Activated CD4-positive, alpha-beta T cell treated with anti-CD3 and anti-CD28 coated beads for 48 hours (primary cell): ENCODE results near the gene RASAL2.
"Not testable (repeated sequence)": the region's sequence is repeated elsewhere in the genome, so short reads cannot be mapped to it uniquely, and the experiment has no call there.

ENCODE experiments used
- DNase-seq: peaks from one replicate; pipeline ENCODE4 v3.0.0-alpha.2; 2020

Gene RASAL2

DNA sequence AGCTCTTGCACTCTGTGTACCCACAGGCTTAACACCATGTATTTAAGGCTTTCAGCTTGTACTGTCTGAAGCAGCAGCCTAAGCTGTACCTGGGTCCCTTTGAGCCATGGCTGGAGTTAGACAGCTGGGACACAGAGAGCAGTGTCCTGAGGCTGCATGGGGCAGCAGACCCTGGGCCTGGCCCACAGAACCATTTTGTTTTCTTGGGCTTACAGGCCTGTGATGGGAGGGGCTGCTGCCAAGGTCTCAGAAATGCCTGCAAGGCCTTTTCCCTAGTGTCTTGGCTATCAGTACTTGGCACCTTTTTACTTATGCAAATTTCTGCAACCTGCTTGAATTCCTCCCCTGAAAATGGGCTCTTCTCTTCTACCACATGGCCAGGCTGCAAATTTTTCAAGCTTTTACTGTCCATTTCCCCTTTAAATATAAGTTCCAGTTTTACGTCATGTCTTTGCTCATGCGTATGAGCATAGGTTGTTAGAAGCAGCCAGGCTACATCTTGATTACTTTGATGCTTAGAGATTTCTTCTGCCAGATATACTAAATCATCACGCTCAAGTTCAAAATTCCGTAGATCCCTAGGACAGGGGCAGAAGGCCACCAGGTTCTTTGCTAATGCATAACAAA lies 259.0 kb downstream of the RASAL2 start:
- DNase-seq: no peak

DNA sequence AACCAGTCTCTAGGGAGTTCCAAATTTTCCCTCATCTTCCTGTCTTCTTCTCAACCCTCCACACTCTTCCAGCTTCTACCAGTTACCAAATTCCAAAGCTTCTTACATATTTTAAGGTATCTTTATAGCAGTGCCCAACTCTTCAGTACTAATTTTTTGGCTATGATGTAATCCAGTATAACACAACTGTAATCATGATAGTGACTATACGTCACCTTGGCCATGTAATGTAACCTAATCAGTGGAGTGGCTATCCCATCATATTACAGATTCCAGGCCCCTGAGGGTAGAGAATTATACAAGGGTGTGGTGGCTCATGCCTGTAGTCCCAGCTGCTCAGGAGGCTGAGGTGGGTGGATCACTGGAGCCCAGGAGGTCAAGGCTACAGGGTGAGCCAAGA lies 259.6 kb downstream of the RASAL2 start:
- no peak for DNase-seq

DNA sequence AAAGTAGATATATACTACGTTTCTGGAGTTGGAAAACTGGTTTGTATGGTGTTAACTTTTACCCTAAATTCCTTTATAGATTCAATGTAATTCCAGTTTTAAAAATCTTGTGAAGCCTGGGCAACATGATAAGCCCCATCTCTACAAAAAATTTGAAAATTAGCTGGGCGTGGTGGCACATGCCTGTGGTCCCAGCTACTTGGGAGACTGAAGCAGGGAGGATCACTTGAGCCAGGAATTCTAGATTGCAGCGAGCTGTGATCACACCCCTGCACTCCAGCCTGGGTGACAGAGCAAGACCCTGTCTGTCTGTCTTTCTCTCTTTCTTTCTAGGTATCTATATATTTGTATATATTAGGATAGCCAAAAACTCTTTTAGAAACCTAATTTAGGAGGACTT lies 260.9 kb downstream of the RASAL2 start:
- no peak for DNase-seq

DNA sequence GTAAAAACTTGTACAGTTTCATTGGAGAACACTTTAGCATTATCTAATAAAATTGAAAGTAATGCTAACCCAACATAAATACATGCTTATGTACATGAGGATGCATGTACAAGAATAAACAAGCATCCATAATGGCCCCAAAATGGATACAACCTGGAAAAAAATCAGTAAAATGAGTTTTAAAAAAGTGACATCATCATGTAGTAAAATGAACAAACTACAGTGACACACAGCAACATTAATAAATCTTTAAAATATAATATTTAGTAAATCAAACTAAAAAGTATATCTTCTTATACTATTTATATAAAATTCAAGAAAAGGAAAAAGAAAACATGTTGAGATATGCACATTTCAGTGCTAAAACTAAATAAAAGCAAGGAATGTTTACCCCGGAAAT lies 262.4 kb downstream of the RASAL2 start:
- DNase-seq: no peak

DNA sequence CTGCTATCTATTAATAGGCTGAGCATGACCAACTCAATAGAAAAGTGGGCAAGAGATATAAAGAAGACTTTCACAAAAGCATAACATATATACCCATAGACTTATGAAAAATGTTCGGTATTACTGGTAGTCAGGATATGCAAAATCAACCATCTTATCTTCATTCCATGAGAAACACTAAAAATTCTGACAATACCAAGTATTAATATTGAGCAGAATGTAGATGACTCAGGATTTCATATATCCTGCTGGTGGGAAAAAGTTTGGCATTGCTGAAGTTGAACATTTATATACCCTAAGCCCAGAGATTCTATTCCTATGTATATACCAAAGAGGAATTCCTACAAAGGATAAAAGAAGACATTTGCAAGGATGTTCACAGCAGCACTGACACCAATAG lies 264.6 kb downstream of the RASAL2 start:
- DNase-seq: no peak

DNA sequence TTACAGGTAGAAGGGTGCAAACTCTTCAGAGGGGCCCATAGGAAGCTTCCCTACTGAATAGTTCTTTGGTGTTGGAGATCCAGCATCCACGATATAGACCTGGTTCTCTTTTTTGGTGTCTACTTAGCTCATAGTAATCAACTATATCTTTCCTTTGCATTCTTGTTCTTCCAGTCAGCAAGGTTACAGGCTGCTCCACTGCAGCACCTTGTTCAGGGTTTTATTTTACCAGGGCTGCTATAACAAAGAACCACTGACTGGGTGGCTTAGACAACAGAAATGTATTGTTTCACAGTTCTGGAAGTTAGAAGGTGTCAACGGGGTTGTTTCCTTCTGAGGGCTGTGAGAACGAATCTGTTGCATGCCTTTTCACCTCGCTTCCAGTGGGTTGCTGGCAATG lies 266.5 kb downstream of the RASAL2 start:
- DNase-seq: no peak

DNA sequence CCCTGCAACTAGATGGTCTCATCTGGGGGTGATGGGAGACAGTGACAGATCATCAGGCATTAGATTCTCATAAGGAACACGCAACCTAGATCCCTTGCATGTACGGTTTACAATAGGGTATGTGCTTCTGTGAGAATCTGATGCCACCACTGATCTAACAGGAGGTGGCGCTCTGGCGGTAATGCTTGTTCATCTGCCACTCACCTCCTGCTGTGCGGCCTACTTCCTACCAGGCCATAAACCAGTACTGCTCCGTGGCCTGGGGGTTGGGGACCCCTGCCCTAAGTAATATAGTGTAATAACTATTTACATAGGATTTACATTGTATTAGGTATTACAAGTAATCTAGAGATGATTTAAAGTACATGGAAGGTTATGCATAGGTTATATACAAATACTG lies 267.9 kb downstream of the RASAL2 start:
- no peak for DNase-seq

DNA sequence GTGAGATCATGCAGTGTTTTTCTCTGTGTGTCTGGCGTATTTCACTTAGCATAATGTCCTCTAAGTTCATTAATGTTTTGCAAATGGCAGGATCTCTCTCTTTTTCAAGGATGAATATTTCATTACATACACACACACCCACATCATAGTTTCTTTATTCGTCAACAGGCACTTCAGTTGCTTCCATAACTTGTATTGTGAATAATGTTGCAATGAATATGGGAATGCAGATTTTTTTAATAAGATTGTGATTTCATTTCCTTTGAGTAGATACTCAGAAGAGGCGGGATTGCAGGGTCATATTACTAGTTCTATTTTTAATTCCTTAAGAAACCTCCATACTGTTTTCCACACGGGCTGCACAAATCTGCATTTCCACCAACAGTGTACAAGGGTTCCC lies 268.8 kb downstream of the RASAL2 start:
- DNase-seq: no peak

DNA sequence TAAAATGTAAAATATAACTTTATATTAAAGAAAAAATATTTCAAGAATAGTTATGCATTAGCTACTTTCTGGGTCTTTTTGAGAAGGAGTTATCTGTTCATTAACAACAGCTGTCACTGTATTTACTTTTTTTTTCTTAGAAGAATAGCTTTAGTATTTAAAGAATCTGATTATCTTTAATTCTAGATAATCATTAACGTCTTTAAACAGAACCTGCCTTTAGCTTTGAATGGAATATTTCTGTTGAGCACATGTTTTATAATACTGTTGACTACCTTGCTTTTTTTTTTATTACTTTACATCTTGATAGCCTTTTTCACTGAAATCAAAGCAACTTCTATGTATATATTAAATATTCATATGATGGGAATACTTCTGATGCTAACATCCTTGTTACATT lies 270.9 kb downstream of the RASAL2 start:
- DNase-seq: no peak

DNA sequence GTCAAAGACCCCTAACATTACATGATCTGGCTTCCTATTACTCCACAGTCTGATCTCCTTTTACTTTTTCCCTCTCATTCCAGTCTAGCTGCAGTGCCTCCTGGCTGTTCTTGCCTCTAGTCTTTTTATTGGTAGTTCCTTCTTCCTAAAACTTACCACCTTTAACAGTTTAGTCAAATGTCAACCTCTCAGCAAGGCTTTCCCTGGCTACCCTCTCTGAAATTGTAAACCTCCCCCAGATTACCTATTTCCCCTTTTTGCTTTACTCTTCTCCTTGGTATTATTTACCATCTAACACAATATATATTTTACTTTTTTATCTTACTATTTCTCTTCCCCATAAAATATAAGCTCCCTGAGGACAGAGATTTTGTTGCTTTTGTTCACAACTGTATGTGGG lies 273.2 kb downstream of the RASAL2 start:
- no peak for DNase-seq

DNA sequence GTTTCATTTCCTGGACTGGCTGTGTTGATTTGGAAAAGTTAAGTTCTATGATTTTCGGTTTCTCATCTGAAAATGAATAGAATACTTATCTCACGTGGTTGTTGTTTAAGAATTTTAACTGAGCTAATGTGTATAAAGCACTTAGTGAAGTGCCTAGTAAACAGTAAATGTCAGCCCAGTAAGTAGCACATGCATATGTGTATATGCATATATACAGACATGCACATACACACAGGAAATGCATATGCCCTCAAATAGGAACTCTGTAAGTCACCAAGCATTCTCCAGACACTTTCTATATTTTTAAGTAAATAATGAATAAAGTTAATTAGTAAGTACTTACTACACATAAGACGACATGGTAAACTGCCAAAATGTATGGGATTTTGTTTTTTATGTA lies 274.3 kb downstream of the RASAL2 start:
- DNase-seq: no peak

DNA sequence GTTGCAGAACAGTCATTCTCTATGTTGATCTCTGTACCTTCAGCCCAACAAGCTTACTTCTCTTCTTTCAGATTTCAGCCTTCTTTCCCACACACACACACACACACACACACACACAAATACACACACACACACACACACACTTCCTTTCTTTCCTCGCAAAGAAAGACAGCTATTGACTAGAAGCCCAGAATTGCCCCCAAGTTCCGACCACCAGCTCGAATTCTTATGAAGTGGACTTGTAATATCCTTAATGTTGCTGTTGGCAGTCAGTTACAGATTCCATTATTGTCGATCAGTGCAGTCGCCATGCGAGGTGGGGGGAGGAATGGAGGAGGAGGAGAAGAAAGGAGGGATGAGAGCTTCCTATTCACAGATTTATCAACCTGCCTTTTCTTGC lies 277.3 kb downstream of the RASAL2 start:
- DNase-seq: no peak

DNA sequence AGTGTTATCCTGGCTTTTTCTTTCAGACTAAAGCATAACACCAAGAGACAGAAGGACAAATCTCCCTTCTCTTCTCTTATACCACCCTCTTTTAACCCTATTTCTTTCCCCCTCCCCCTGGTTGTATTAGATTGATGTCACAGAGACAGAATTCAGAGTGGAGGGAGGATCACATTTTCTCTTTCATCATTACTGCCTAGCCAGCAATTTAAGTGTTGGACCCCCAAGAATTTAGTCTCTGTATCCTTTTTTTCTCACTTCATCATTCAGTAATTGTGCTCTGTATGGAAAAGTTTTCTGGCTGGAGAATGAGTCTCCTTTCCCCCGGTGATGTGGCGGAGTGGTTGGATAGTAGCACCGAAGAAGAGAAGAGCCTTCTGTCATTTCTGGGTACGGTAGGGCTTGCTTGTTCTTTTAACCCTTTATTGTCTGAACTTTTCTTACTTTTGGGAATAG lies 278.1 kb downstream of the RASAL2 start:
- DNase-seq: no peak

DNA sequence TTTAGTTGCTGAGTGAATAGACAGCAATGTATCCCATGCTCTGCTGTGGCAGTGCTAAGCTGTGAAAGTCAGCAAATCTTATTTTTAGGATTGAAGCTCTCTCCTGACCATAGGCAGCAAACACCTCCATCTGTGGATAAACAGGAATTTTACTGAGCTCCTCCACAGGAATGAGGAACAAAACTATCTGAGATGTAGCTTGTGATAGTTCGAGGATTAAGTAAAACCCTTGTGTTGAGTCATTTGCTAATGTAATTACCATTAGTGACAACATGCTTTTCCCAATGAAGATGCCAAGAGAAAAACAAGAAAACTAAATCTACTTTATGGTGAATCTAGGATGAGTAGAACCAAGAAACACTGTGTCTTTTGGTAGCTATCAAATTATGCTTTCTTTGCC lies 280.1 kb downstream of the RASAL2 start:
- DNase-seq: no peak

DNA sequence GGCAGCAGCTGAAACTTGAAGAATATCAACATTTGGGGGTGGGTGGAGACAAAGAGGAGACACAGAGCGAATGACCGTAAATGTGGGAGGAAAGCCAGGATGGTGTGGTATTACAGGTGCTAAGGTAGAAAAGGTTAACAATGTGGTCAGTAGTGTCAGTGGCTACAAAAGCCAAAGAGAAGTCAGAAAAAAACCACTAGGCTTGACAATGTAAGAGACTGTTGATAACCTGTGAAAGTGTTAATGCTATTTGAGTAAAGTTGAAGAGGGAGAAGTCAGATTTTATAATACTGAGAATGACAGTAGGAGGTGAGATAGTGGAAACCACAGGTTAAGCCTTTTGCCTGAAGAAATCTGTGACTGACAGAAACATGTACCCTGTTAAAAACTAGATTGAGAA lies 282.1 kb downstream of the RASAL2 start:
- DNase-seq: no peak

DNA sequence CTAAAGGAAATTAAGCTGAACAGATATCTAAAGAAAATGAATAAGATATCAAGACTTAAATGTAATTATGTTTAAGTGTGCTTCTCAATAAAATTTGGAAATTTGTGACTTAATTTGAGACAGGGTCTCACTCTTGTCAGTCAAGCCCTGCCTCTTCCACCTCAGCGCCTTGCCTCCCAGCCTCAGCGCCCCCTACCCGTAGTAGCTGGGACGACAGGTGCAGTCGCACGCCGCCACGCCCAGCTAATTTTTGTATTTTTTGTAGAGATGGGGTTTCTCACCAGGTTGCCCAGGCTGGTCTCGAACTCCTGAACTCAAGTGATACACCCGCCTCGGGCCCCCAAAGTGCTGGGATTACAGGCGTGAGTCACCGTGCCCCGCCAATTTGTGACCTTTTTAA lies 285.9 kb downstream of the RASAL2 start:
- DNase-seq: peak; percentile 18

DNA sequence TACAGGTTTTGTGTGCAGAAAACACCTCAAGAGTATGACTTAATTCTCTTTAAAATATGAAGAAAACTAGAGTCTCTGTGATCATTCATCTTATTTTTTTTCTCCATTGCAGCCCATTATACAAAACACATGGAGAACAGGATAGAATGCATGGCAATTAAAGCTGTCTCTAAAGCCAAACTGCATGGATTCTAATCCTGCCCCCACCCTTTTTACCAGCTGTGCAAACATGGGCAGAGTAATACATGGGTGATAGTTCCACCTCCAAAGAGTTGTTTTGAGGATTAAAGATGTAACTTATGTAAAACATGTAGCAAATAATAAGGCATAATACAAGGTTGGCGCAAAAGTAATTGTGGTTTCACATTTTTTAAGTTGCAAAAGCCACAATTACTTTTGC lies 288.5 kb downstream of the RASAL2 start:
- no peak for DNase-seq

DNA sequence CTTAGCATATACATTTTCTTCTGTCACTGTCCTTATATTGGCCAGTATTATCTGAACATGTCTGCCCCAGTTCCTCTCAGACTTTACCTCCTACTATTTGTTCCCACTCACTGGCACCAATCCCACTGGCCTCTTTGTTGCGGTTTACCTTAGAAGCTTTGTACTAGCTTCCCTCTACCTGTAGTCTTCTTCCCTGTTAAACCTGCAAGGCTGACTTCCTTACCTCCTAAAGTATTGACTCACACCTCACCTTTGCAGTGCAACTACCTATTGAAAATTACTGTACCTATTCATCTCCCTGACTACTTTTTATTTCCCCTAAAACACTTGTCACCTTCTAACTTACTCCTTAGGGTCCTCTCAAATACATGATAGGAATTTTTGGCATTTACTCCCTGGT lies 291.8 kb downstream of the RASAL2 start:
- no peak for DNase-seq

DNA sequence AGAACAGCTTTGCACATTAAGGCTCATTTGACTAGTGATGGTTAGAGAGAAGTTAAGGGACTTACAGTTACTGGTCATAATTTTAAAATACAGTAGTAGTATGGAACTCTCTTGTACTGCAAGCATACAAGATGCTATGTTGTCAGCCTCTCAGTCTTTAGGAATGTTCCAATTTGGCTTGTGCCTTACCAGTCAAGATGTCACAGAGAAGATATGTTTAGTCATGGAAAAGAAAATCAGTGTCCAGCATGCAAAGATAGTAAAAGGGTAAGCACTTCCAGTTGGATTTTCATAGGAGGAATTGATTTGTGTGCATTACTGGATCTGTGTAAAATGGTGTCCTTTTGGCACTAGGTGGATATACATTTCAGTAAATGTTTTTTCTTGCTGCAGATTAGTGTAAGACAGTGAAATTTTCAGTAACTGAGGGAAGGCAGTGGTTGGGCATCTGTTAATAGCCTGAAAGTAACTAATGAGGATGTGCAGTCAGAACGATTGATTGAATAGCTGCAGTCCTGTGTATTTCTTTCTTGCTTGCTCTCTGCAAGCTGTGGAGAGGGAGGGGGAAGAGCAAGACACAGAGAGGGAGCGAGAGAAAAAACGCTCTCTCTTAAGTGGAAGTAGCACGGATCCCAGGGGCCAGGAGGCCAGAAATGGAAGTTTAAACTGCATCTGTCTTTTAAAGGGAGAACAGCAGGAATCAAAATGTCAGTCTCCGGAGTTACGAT lies 294.7 kb downstream of the RASAL2 start:
- DNase-seq: no peak

DNA sequence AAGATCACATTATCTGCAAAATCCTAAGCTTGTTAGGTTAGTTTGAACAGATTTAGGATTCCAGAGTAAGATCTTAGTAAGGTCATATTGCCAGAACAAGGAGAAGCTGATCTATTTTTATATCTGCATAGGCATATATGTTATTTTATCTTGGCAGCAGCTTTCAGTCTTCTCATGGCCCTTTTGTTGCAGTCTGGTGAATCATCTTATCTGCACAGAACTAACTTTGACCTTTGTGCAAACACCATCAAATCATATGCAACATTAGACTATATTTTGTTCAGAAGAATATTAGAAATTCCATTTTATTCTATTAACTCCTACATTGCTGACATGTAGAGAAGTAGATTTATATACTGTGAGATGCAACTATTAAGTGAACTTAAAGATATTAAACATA lies 295.5 kb downstream of the RASAL2 start:
- no peak for DNase-seq

DNA sequence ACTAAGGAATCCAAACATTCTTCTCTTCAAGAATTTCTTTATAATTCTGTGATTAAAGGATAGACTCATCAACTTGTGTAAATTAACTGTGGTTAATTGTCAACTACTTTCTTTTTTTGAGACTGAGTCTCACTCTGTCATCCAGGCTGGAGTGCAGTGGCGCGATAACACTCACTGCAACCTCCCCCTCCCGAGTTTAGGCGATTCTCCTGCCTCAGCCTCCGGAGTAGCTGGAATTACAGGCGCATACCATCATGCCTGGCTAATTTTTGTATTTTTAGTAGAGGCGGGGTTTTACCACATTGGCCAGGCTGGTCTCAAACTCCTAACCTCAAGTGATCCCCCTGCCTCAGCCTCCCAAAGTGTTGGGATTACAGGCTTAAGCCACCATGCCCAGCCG lies 296.4 kb downstream of the RASAL2 start:
- DNase-seq: not testable (repeated sequence)

DNA sequence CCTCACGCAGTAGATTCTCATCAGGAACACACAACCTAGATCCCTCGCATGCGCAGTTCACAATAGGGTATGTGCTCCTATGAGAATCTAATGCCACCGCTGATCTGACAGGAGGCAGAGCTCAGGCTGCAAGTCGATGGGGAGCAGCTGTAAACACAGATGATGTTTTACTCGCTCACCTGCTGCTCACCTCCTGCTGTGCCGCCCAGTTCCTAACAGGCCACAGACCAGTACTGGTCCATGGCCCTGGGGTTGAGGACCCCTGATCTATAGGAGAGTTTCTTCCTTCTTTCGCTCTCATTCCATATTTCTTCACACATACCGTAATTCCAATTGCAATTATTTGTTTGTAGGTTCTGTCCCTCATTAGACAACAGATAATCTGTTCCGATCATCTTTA lies 299.5 kb downstream of the RASAL2 start:
- no peak for DNase-seq

DNA sequence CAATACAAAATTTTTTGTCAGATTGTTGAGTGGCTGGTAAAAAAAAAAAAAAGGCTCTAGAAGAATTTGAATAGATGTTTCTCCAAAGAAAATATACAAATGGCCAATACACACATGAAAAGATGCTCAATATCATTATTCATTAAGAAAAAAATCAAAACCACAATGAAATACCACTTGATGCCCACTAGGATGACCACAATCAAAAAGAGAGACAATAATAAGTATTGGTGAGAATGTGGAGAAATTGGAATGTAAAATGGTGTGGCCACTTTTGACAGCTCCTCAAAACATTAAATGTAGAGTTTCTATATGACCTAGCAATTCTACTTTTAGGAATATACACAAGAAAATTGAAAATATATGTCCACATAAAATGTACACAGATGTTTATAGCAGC lies 302.9 kb downstream of the RASAL2 start:
- no peak for DNase-seq

DNA sequence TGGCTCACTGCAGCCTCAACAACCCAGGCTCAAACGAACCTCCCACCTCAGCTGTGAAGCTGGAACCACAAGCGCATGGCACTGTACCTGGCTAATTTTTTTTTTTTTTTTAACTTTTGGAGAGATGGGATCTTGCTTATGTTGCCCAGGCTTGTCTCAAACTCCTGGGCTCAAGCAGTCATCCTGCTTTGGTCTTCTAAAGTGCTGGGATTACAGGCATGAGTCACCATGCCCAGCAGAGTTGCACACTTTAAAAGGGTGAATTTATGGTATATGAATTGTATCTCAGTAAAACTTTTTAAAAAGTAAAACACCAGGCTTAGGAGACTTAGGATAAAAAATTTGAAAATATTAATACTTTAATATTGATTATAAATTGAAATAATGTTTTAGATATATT lies 303.8 kb downstream of the RASAL2 start:
- DNase-seq: no peak

DNA sequence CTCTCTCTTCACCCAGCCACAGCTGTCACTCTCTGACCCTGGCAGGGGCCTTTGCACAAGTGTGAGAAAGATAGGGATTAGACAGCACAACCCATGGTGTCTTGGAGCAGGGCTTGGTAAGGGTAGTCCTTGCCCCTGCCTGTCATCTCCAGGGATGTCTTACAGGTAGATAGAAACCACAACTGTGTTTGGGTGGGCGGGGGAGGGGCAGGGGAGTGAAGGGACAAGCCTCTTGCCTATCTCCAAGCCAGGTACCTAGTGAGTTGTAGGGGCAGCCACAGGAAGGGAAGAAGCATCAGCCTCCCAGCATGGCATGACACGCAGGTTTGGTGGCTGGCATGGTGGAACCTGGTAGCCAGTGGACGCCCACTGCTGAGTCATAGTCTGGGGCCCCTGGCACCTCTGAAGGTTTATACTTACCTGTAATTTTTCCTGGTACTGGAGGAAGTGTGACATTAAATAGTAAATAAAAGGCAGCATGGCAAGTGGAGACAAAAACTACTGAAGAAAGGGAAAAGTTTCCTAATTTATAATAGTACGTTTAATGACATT lies 305.3 kb downstream of the RASAL2 start:
- DNase-seq: peak; percentile 2
